Central memory CD8-positive, alpha-beta T cell (primary cell): ENCODE measurements around the gene METTL6.
A peak's percentile ranks its signal among the peaks of the same experiment; 100 is the strongest.
"Not testable (repeated sequence)": the region's sequence is repeated elsewhere in the genome, so short reads cannot be mapped to it uniquely, and the experiment has no call there.

Source experiments
- ATAC-seq: fragments of 150-1000 bp; cut with Tn5 transposase; replicated peaks from 2 replicates; pipeline ENCODE4 v1.10.0; 2022; ENCODE audit warnings: mild to moderate bottlenecking, moderate FRiP score, moderate number of reproducible peaks; ENCODE audit not compliant: poor library complexity, severe bottlenecking; ENCODE audit errors: extremely low read depth
- DNase-seq, 2 donors: peaks; one replicate each; pipeline ENCODE4 v3.0.0; 2021; ENCODE audit warnings: low spot score in 2 of 2
- H3K27ac Mint-ChIP-seq: one replicate; pipeline ENCODE4 v1.8.0; 2022; ENCODE audit warnings: low read depth, mild to moderate bottlenecking, moderate library complexity, mixed read lengths
- H3K27me3 Mint-ChIP-seq: one replicate; pipeline ENCODE4 v1.8.0; 2022; ENCODE audit warnings: mixed read lengths
- H3K36me3 Mint-ChIP-seq: one replicate; pipeline ENCODE4 v1.8.0; 2022; ENCODE audit warnings: mild to moderate bottlenecking, moderate library complexity, mixed read lengths; ENCODE audit not compliant: insufficient read depth
- H3K4me1 Mint-ChIP-seq: one replicate; pipeline ENCODE4 v1.8.0; 2022; ENCODE audit warnings: mixed read lengths
- H3K4me3 Mint-ChIP-seq: one replicate; pipeline ENCODE4 v1.8.0; 2022; ENCODE audit warnings: mild to moderate bottlenecking, moderate library complexity, mixed read lengths
- H3K9me3 Mint-ChIP-seq: one replicate; pipeline ENCODE4 v1.8.0; 2022; ENCODE audit warnings: mixed read lengths

The METTL6 gene

DNA sequence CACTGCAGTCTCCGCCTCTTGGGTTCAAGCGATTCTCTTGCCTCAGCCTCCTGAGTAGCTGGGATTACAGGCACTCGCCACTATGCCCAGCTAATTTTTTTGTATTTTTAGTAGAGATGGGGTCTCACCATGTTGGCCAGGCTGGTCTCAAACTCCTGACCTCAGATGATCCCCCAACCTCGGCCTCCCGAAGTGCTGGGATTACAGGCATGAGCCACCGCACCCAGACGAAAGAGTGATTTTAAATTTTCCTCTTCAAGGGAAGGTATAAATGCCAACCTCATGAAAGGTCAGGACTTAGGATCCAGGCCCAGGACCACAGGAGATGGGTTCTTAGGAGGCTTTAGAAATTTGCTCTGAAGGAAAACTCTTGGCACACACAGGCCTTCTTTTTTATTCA is 16.4 kb downstream of the METTL6 start:
- H3K4me3 Mint-ChIP-seq, H3K27ac Mint-ChIP-seq: not testable (repeated sequence)
- H3K36me3 Mint-ChIP-seq, result peaks cover 35% of the 10 kb centered on the region

DNA sequence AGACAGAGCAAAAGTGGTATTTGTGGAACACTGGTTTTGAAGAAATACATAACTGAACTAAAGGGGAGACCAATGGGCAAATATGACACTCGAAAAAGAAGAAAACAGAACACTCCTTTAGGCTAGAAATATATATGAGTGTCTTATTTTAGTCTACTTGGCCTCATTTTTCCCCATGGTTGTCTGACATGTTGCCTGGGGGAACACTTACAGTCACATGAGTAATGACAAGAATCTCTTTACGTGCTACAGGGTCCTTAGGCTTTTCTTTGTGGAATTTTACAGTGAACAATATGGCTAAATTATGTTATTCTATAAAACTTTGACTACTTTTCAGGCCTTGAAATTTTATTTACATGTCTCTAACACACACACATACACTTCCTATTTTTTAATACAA is 17.6 kb downstream of the METTL6 start:
- no peak overlapping the region for H3K27ac Mint-ChIP-seq
- peaks cover 28% of the 10 kb centered on the region for H3K36me3 Mint-ChIP-seq
- ATAC-seq, result no peak
- no peaks in the 10 kb centered on the region for H3K27me3 Mint-ChIP-seq
- no peak for DNase-seq
- no peaks in the 10 kb centered on the region for H3K4me1 Mint-ChIP-seq
- no peaks in the 10 kb centered on the region for H3K9me3 Mint-ChIP-seq
- no peak overlapping the region for H3K4me3 Mint-ChIP-seq

More for the DNA sequence above, 16.4 kb downstream of the METTL6 start:
- ATAC-seq, H3K9me3 Mint-ChIP-seq, H3K4me1 Mint-ChIP-seq, DNase-seq, H3K27me3 Mint-ChIP-seq: not testable (repeated sequence)

DNA sequence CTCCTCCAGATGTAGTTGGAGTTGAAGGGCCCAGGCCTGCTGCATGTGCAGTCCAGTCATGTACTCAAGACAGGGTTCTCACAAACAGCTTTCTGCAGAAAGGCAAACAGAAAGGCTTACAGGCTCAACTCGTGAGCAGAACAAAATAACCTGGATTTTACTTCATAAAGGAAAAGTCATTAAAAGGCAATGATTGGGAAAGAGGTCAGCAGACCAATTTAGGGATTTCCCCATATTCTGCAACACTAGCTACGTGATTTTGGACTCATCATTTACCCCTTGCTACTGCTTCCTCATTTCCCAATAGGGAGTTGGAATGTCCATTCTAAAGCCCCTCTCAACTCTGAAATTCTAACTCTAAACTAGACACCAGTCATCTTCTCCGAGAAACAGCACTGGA is 18.1 kb downstream of the METTL6 start:
- ATAC-seq (no peak), DNase-seq (no peak)
- Mint-ChIP-seq H3K27ac (no peak overlapping the region), H3K9me3 (no peaks in the 10 kb centered on the region), H3K27me3 (no peaks in the 10 kb centered on the region), H3K4me3 (no peak overlapping the region), H3K36me3 (peaks cover 24% of the 10 kb centered on the region), H3K4me1 (no peaks in the 10 kb centered on the region)

- no peaks in the 10 kb centered on the region for H3K9me3 Mint-ChIP-seq
- peaks cover 6% of the 10 kb centered on the region for H3K36me3 Mint-ChIP-seq
- ATAC-seq, result peak; percentile 32
- H3K4me3 Mint-ChIP-seq, result no peak overlapping the region
- no peak overlapping the region for H3K27ac Mint-ChIP-seq
- H3K27me3 Mint-ChIP-seq, result no peaks in the 10 kb centered on the region
- H3K4me1 Mint-ChIP-seq, result peaks cover 5% of the 10 kb centered on the region
- no peak for DNase-seq
Observed at GRCh38 chr3:15405448-15406050, 21.8 kb downstream of the METTL6 start.

DNA sequence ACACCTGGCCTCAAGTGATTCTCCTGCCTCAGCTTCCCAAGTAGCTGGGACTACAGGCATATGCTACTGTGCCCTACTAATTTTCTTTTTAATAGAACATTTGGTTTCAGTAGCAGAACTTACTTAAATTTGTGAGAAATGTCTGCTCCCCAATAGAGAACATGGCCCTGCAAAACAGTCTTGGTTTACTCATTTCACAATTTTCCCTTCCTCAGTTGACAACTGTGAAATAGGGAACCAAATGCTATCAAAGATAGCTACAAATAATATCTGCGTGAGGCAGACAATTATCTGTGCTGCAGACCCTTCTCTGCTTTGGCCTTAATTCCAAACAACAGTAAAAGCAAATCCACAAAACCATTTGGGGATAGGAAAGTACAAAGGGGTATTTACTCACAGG is 22.6 kb downstream of the METTL6 start:
- Mint-ChIP-seq H3K36me3 (peaks cover 4% of the 10 kb centered on the region), H3K27me3 (no peaks in the 10 kb centered on the region), H3K9me3 (no peaks in the 10 kb centered on the region), H3K4me1 (peaks cover 11% of the 10 kb centered on the region), H3K27ac (no peak overlapping the region), H3K4me3 (no peak overlapping the region)
- ATAC-seq (no peak), DNase-seq (no peak)

DNA sequence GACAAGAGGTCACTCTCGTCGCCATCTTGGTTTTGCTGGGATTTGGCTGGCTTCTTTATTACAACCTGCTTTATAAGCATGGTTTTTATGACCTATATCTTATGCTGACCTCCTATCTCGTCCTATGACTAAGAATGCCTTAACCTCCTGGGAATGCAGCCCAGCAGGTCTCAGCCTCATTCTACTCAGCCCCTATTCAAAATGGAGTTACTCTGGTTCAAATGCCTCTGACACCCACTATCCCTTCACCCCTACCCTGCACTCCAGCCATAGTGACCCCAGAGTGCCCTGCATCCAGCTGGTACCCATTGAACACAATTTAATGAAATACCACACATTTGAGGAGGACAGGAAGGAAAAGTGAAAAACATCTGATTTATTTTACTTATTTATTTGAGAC is 23.4 kb downstream of the METTL6 start:
- ATAC-seq (no peak), DNase-seq (no peak)
- no peaks in the 10 kb centered on the region for H3K27me3 Mint-ChIP-seq
- H3K4me1 Mint-ChIP-seq, result peaks cover 19% of the 10 kb centered on the region
- peaks cover 3% of the 10 kb centered on the region for H3K36me3 Mint-ChIP-seq
- H3K4me3 Mint-ChIP-seq, result no peak overlapping the region
- H3K9me3 Mint-ChIP-seq, result no peaks in the 10 kb centered on the region
- H3K27ac Mint-ChIP-seq, result no peak overlapping the region

DNA sequence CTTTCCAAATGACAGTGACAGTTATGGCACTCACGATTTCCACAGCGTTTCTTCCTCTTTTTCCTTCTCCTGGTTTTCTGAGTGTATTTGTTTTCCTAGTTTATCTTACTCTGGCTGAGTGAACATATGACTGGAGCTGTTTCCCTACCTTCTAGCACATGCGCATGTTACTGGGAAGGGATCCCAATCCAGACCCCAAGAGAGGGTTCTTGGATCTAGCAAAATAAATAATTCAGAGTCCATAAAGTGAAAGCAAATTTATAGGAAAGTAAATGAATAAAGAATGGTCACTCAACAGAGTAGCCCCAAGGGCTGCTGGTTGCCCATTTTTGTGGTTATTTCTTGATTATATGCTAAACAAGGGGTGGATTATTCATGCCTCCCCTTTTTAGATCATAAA is 23.8 kb downstream of the METTL6 start:
- Mint-ChIP-seq H3K4me1 (peaks cover 19% of the 10 kb centered on the region), H3K36me3 (peaks cover 2% of the 10 kb centered on the region), H3K4me3 (no peak overlapping the region), H3K27me3 (no peaks in the 10 kb centered on the region), H3K27ac (no peak overlapping the region), H3K9me3 (no peaks in the 10 kb centered on the region)
- ATAC-seq (no peak), DNase-seq (no peak)

DNA sequence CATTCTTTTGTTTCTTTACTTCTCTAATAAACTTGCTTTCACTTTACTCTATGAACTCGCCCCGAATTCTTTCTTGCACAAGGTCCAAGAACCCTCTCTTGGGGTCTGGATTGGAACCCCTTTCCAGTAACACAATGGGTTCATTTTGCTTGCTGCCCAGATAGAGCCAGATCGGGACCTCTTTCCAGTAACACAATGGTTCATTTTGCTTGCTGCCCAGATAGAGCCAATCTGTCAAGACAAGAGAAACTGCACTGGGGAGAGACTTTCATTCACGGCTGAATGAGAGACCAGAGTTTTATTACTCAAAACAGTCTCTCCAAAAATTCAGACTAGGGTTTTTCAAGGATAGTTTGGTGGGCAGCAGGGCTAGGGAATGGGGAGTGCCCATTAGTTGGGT is 25.4 kb downstream of the METTL6 start:
- ATAC-seq (no peak), DNase-seq (no peak)
- Mint-ChIP-seq H3K4me3 (no peak overlapping the region), H3K4me1 (peaks cover 19% of the 10 kb centered on the region), H3K27ac (no peak overlapping the region), H3K9me3 (no peaks in the 10 kb centered on the region), H3K27me3 (no peaks in the 10 kb centered on the region), H3K36me3 (peaks cover 2% of the 10 kb centered on the region)

- Mint-ChIP-seq H3K4me3 (peak overlapping the region; percentile 4), H3K36me3 (peaks cover 2% of the 10 kb centered on the region), H3K27ac (no peak overlapping the region), H3K9me3 (no peaks in the 10 kb centered on the region), H3K27me3 (no peaks in the 10 kb centered on the region), H3K4me1 (peaks cover 19% of the 10 kb centered on the region)
- peak; percentile 40 for ATAC-seq
- DNase-seq, result no peak
Observed at GRCh38 chr3:15399970-15400369, 27.4 kb downstream of the METTL6 start.

DNA sequence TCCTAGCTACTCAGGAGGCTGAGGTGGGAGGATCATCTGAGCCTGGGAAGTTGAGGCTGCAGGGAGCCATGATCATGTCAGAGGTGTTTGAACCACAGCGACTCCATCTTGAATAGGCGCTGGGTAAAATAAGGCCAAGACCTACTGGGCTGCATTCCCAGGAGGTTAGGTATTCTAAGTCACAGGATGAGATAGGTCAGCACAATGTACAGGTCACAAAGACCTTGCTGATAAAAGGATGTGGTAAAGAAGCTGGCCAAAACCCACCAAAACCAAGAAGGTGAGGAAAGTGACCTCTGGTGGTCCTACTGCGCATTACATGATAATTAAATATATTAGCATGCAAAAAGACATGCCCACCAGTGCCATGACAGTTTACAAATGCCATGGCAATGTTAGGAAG is 28.6 kb downstream of the METTL6 start:
- not testable (repeated sequence) for H3K27ac Mint-ChIP-seq, H3K27me3 Mint-ChIP-seq, H3K36me3 Mint-ChIP-seq, ATAC-seq, H3K4me3 Mint-ChIP-seq, DNase-seq, H3K9me3 Mint-ChIP-seq
- peaks cover 19% of the 10 kb centered on the region for H3K4me1 Mint-ChIP-seq

- not testable (repeated sequence) for H3K9me3 Mint-ChIP-seq, H3K4me1 Mint-ChIP-seq, H3K36me3 Mint-ChIP-seq, ATAC-seq, H3K27ac Mint-ChIP-seq, H3K27me3 Mint-ChIP-seq, H3K4me3 Mint-ChIP-seq, DNase-seq
Observed at GRCh38 chr3:15393252-15393651, 34.1 kb downstream of the METTL6 start.

DNA sequence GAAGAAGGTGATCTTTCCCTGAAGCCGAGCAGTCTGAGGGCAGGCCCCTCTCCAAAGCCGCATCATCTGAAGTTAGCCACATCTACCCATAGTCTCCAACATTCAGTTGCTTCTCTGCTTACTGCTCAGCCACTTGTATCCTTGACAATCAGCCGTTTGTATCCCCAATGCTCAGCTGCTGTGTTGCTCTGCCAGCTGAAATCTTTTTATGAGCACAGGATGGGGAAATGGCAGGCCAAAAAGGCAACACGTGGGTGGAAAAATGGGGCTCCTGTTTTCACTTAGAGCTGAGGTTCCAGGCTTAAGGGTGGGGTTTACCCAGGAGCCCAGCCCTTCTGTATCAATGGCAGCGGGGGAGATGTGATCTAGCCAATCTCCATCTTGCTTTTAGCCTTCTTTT is 36.3 kb downstream of the METTL6 start:
- Mint-ChIP-seq H3K36me3 (no peaks in the 10 kb centered on the region), H3K9me3 (no peaks in the 10 kb centered on the region), H3K4me3 (no peak overlapping the region), H3K27me3 (no peaks in the 10 kb centered on the region), H3K27ac (no peak overlapping the region), H3K4me1 (peaks cover 3% of the 10 kb centered on the region)
- DNase-seq (no peak), ATAC-seq (no peak)

DNA sequence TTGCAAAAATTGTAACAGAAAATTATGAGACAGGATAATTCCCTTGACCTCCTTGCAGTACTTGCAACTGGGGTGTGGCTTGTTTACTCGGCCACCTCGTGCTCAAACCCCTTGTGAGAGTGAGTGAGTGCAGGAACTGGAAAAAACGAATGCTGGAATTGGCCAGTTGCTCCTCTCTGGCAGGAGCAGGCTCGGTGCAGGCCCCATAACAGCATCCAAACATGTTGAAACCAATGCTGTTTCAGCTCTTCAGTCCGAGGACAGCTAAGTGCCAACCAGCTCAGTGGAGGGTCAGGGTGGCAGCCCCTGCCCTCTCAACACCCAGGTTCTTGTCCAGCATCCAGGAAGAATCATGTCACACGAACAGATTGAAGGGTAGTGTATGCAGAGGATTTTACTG is 36.9 kb downstream of the METTL6 start:
- ATAC-seq (no peak), DNase-seq (no peak)
- Mint-ChIP-seq H3K27me3 (no peaks in the 10 kb centered on the region), H3K4me3 (no peak overlapping the region), H3K36me3 (no peaks in the 10 kb centered on the region), H3K4me1 (peaks cover 7% of the 10 kb centered on the region), H3K27ac (no peak overlapping the region), H3K9me3 (no peaks in the 10 kb centered on the region)

GRCh38 chr3:15388335-15388734 is 39.0 kb downstream of the METTL6 start:
- not testable (repeated sequence) for H3K36me3 Mint-ChIP-seq, DNase-seq, H3K27ac Mint-ChIP-seq, H3K4me3 Mint-ChIP-seq, ATAC-seq, H3K27me3 Mint-ChIP-seq, H3K4me1 Mint-ChIP-seq, H3K9me3 Mint-ChIP-seq
